NCI-H226 (cell line): ENCODE data around the gene PRR35.

Source experiments
- DNase-seq: peaks from one replicate; pipeline ENCODE4 v3.0.0-alpha.2; 2015

PRR35 gene

GRCh38 chr16:549544-550263 lies 10.5 kb upstream of the PRR35 start:
- DNase-seq, result no peak

GRCh38 chr16:551210-551609 lies 9.0 kb upstream of the PRR35 start:
- DNase-seq, result no peak

GRCh38 chr16:552171-552570 lies 8.0 kb upstream of the PRR35 start:
- DNase-seq, result no peak

- no peak for DNase-seq
Measured at GRCh38 chr16:553601-554296, 6.4 kb upstream of the PRR35 start.

GRCh38 chr16:554297-554621 lies 5.9 kb upstream of the PRR35 start:
- no peak for DNase-seq

- no peak for DNase-seq
Measured at GRCh38 chr16:554640-555365, 5.4 kb upstream of the PRR35 start.

- DNase-seq, result no peak
Measured at GRCh38 chr16:555528-556473, 4.4 kb upstream of the PRR35 start.

GRCh38 chr16:556474-557173 lies 3.6 kb upstream of the PRR35 start:
- no peak for DNase-seq

- no peak for DNase-seq
Measured at GRCh38 chr16:557463-558297, 2.5 kb upstream of the PRR35 start.

- no peak for DNase-seq
Measured at GRCh38 chr16:558298-559020, 1.7 kb upstream of the PRR35 start.

GRCh38 chr16:559021-559380 lies 1.2 kb upstream of the PRR35 start:
- DNase-seq, result no peak

GRCh38 chr16:559411-560203 lies 587 bp upstream of the PRR35 start:
- no peak for DNase-seq

GRCh38 chr16:560701-561412 lies 663 bp downstream of the PRR35 start:
- DNase-seq, result no peak

GRCh38 chr16:561413-561794 lies 1.2 kb downstream of the PRR35 start:
- no peak for DNase-seq

- DNase-seq, result no peak
Measured at GRCh38 chr16:561957-562938, 2.1 kb downstream of the PRR35 start.

GRCh38 chr16:563072-563644 lies 3.0 kb downstream of the PRR35 start:
- DNase-seq, result no peak

- no peak for DNase-seq
Measured at GRCh38 chr16:564690-565418, 4.7 kb downstream of the PRR35 start.
